ENCODE measurements around the gene PNPLA6.

PNPLA6 gene

DNA sequence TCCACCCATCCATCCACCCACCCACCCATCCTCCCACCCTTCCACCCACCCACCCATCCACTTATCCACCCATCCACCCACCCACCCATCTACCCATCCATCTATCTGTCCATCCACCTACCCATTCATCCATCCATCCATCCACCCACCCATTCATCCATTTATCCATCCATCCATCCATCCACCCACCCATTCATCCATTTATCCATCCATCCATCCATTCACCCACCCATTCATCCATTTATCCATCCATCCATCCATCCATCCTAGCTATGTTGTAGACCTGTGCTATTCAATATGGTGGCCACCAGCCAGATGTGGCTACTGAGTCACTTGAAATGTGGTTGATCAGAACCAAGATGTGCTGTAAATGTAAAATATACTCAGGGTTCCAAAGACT is 65.2 kb downstream of the PNPLA6 start:
- DNase-seq (ENCODE audit: low spot score) = no peak

DNA sequence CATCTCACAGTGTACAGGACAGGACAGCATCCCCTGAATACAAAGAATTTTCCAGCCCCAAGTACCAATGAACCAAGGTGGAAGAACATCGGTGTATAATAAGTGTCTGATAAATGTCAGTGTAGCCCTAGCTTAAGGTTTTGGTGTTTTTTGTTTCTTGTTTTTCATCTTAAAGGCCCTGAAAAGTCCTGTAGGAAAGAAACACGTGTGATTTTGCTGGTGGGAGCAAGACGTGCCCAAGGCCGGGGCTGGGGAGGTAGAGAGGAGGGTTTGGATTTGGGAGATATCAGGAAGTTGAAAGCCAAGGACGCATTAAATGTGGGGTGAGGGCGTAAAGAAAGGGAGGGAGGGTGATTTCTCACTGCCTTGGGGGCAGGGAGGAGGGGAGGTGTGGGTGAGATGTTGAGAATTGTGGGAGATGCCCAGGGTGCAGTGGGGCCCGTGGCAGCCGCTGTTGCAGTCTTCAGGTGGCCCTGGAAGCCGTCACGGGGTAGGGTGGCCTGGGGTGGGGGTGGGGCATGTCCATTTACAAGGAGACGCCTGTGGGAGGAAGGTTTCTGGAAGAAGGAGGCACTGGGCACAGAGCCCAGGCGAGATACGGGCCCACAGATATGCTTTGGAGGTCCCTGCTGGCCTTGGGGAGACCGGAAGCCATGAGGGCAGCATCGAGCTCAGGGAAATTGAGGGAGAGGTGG is 66.9 kb downstream of the PNPLA6 start:
- DNase-seq (ENCODE audit: low spot score) = no peak

- DNase-seq (ENCODE audit: low spot score) = no peak
Measured at GRCh38 chr19:7602935-7603497, 67.5 kb downstream of the PNPLA6 start.

DNA sequence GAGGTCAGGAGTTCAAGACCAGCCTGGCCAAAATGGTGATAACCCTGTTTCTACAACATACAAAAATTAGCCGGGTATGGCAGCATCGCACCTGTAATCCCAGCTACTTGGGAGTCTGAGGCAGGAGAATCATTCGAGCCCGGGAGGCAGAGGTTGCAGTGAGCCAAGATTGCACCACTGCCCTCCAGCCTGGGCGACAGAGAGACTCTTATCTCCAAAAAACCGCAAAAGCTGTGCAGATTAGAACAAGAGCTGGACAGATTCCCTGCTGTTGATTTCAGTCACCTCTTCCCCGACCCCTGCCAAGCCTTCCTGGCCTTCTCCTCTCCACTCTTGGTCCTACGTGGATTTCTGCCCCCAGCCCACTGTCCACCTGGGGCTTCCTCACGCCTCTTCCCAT is 68.4 kb downstream of the PNPLA6 start:
- DNase-seq (ENCODE audit: low spot score) = no peak

DNA sequence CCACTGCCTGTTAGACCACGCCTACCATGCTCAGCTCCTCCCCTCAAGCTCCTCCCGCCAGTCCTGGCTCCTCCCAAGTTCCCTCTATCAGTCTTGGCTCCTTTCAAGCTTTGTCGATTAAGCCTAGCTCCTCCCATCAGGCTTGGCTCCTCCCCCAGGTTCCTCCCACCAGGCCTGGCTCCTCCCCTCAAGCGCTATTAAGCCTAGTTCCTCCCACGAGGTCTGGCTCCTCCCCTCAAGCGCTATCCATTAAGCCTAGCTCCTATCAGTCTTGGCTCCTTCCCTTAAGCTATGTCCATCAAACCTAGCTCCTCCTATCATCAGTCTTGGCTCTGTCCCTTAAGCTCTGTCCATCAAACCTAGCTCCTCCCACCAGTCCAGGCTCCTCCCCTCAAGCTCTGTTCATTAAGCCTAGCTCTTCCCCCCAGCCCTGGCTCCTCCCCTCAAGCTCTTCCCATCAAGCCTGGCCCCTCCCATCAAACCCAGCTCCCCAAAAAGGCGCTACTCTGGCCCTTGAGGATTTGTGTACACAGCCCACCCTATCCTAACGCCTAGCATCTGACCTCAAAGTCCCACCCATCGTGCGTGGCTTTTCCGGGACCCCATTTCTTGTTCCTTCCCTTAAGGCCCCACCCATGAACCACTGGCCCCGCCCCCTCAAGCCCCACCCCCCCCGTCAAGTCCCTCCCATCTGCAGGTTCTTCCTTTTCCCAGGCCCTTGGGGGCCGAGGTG is 70.1 kb downstream of the PNPLA6 start:
- DNase-seq (ENCODE audit: low spot score) = no peak

DNA sequence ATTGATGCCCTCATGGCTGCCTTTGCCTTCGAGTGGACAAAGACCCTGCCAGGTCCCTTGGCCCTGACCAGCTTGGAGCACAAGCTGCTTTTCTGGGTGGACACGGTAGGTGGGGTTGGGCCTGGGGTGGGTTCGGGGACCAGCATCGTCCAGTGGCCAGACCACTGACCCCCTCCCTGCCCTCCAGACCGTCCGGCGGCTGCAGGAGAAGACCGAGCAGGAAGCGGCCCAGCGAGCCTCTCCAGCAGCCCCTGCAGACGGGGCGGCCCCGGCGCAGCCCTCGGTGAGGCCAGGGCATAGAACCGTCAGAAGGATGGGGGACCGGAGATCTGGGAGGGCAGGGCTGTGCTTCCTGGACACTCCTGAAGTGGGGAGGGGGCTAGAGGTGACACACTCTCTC is 70.8 kb downstream of the PNPLA6 start:
- no peak for DNase-seq (ENCODE audit: low spot score)

DNA sequence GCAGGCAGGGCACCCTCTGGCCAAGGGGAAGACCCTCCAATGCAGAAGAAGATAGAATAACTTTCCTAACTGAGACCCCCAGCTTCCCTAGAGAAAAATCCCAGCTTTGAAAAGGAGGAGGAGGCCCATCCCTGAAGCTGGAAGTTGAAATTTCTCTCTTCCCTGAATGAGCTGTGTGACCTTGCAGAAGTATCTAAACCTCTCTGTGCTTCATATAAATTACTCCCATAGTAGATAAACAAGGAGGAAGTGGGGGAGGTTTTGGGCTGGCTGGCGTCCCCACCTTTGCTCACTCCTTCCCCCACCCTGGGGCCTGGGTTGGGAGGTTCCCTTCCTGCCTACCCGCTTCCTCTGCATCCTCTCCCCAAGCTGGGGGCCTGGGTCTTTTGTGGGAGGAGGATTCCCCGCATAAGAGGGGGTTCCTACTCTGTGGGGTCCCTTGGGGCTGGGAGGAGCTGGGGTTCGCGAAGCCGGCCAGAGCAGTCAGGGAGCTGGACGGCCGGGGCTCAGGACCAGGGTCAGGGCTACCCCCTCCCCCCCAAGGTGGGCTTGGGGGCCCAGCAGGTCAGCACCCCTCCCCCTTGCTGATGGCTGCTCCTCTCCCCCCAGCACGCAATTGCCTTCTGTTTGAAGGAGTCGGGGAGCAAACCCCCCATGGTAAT is 71.8 kb downstream of the PNPLA6 start:
- DNase-seq (ENCODE audit: low spot score) = no peak

DNA sequence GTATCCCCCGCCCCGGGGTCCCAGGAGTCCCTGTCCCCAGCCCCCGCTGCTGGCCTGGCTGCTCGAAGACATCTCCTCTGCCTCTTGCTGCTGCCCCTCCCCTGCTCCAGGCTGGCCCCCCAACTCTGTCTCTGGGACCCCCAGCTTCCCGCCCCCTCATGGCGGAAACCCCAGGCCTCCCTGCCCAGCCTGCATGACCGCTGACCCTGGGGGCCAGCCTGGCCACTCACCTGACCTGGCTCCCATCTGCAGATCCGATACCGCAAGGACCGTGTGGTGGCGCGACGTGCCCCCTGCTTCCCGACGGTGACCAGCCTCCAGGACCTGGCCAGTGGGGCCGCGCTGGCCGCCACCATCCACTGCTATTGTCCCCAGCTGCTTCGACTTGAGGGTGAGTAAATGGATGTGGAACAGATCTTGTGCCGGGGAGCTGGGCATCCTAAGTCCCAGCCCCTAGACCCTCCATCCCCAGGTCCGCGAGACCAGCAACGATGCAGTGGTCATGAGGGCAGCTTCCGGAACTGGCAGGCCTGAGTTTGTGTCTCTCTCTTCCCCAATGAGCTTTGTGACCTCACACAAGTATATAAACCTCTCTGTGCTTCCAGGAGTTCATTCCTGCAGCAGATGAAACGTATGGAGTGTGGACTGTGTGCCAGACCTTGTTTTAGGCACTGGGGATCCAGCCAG is 72.5 kb downstream of the PNPLA6 start:
- no peak for DNase-seq (ENCODE audit: low spot score)

- DNase-seq (ENCODE audit: low spot score) = no peak
Measured at GRCh38 chr19:7610491-7611240, 75.1 kb downstream of the PNPLA6 start.
